HUES48 (cell line): Measurements from ENCODE around the gene ASF1A.
A peak's percentile ranks its signal among the peaks of the same experiment; 100 is the strongest.

Source experiments
- H3K27ac ChIP-seq: one replicate; pipeline ENCODE4 v1.7.0; 2013; ENCODE audit warnings: low read depth, low read length, inconsistent platforms
- H3K27me3 ChIP-seq: 2 replicates; pipeline ENCODE4 v1.6.1; 2013; ENCODE audit warnings: mild to moderate bottlenecking, low read length; ENCODE audit not compliant: control insufficient read depth, insufficient read depth
- H3K36me3 ChIP-seq: 2 replicates; pipeline ENCODE4 v1.6.1; 2013; ENCODE audit warnings: low read length; ENCODE audit not compliant: control insufficient read depth, insufficient read depth
- H3K4me1 ChIP-seq: 2 replicates; pipeline ENCODE4 v1.6.1; 2013; ENCODE audit warnings: mild to moderate bottlenecking, low read length; ENCODE audit not compliant: control insufficient read depth, insufficient read depth
- H3K4me3 ChIP-seq: 2 replicates; pipeline ENCODE4 v1.5.1; 2013; ENCODE audit warnings: mild to moderate bottlenecking, low read depth, low read length
- H3K9ac ChIP-seq: 2 replicates; pipeline ENCODE4 v1.6.1; 2013; ENCODE audit warnings: mild to moderate bottlenecking, low read depth, low read length, moderate library complexity
- H3K9me3 ChIP-seq: 2 replicates; pipeline ENCODE4 v1.6.1; 2013; ENCODE audit warnings: low read length; ENCODE audit not compliant: control insufficient read depth, insufficient read depth

ASF1A gene

DNA sequence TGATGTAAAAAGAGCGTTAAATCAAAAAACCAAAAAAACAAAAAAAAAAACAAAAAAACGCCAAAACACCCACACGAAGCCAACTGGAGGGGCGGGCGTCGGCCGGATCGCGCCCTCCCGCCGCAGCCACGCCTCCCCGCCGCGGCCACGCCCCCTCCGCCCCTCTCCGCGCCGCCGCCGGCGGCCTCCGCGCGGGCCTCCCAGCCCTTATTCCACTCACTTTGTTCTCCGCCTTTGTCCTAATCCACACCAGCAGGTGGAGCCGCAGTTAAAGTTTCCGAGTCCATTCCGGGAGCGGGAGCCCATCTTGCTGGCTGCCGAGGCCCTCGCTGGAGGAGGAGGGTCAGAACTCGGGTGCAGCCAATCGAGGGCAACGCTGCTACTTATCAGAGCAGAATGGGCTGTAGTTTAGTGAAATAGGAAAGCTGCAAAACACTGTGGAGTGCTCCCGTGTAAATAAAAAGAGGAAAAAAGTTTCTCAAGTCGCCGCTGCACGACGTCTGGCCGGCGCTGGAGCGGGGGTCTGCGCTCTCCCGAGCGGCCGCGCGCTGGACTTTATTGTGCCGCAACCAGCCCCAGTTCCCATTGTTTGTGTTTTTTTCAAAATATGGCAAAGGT, at the start of gene ASF1A:
ASF1A (plus strand) TSS at position 346 of the 618 bp plus-strand sequence; CDS start at position 608, 262 bp downstream.
- Histone ChIP-seq H3K27ac (peak within 1 kb of the TSS; percentile 93), H3K4me1 (peaks cover 23% of the 10 kb centered on the region), H3K36me3 (peaks cover 2% of the 10 kb centered on the region), H3K4me3 (peak within 1 kb of the TSS; percentile 94), H3K27me3 (no peaks in the 10 kb centered on the region), H3K9me3 (no peaks in the 10 kb centered on the region), H3K9ac (peak within 1 kb of the TSS; percentile 88)

DNA sequence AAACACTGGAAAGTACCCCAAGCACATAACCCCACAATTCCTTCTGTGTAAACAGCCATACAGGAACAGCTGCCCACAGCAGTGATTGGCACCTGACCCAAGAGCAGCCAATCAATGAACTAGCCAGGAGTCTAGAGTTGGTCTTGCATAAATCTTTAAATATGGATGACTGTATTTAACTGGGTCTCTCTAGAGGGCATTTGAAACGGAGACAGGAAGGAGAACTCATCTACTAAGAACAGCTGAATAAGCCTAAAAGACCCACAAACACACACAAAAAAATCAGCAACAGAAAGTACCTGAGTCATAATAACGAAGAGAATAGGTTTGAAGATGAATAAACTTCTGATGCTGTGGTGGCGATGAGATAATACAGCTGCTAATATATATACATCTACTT, 49.0 kb upstream of the ASF1A start:
- Histone ChIP-seq H3K4me3 (no peak overlapping the region), H3K9ac (no peak overlapping the region), H3K9me3 (no peaks in the 10 kb centered on the region), H3K36me3 (no peaks in the 10 kb centered on the region), H3K27ac (no peak overlapping the region), H3K27me3 (no peaks in the 10 kb centered on the region), H3K4me1 (no peaks in the 10 kb centered on the region)

DNA sequence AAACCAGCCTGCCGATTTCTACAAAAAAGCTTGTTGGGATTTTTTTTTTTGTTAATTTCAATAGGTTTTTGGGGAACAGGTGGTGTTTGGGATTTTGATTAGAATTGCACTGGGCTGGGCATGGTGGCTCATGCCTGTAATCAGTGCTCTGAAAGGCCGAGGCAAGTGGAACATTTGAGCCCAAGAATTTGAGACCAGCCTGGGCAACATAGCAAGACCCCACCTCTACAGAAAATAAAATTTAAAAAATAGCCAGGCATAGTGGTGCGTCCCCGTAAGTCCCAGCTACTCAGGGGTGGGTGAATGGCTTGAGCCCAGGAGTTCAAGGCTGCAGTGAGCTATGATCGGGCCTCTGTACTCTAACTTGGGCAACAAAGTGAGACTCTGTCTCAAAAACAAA, 40.5 kb upstream of the ASF1A start:
- Histone ChIP-seq H3K9me3 (no peaks in the 10 kb centered on the region), H3K4me3 (no peak overlapping the region), H3K27ac (no peak overlapping the region), H3K27me3 (no peaks in the 10 kb centered on the region), H3K9ac (no peak overlapping the region), H3K36me3 (no peaks in the 10 kb centered on the region), H3K4me1 (no peaks in the 10 kb centered on the region; the same call in 1 of the 2 replicates)

DNA sequence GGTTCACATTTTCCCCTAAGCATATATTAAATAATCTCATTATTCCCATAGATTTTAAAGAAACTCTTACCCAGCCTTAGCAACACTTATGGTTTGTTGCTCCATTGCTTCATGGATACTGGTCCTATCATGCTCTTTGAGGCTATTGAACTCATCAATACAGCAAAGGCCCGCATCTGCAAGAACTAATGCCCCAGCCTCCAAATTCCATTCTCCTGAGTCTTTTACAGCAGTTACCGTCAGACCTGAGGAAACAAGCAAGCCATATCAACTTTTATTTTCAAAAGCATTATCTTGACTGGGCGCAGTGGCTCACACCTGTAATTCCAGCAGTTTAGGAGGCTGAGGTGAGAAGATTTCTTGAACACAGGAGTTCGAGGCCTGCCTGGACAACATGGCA, 37.7 kb upstream of the ASF1A start:
- H3K4me1 ChIP-seq, result no peaks in the 10 kb centered on the region; the same call in 1 of the 2 replicates
- H3K27ac ChIP-seq, result no peak overlapping the region
- H3K9ac ChIP-seq, result no peak overlapping the region
- H3K4me3 ChIP-seq, result no peak overlapping the region
- H3K36me3 ChIP-seq, result no peaks in the 10 kb centered on the region
- no peaks in the 10 kb centered on the region for H3K27me3 ChIP-seq
- no peaks in the 10 kb centered on the region for H3K9me3 ChIP-seq

DNA sequence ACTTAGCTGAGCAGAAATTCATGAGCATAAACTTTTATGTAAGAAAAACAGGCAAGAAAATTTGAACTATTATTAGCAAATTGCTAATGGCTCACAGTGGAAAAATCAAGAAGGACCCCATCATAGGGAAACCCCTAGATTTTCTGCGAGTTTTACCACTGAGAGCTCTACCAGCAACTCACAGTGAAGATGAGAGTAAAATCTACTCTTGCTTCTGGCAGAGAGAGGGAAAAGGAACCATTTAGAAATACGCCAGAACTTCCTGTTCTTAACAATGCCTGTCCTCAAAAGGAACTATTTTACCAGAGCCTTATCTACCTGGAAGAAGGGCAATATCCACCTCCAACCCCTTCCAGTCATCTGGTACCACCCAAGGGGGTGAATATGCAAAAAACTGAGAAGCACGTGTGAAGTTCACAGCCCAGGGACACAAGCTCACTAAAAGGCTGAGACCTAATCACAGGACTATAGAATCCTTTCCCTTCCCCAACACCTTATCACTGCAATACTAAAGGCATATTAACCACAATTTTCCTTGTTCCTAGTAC, 34.4 kb upstream of the ASF1A start:
- no peak overlapping the region for H3K27ac ChIP-seq

DNA sequence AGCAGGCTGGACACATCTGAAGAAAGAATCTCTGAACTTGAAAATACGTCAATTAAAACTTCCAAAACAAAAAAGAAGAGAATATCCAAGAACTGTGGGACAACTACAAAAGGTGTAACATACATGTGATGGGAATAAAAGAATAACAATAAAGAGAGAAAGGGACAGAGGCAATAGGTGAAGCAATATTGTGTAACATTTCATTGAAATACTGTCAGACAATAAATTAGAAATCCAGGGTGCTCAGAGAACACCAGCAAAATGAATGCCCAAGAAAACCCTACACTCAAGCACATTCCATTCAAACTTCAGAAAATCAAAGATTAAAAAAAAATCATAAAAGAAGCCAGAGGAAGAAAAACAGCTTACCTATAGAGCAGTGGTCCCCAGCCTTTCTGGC, 33.6 kb upstream of the ASF1A start:
- no peaks in the 10 kb centered on the region; the same call in 1 of the 2 replicates for H3K9me3 ChIP-seq
- H3K36me3 ChIP-seq, result no peaks in the 10 kb centered on the region
- no peak overlapping the region for H3K9ac ChIP-seq
- H3K4me1 ChIP-seq, result no peaks in the 10 kb centered on the region; the same call in 1 of the 2 replicates
- no peaks in the 10 kb centered on the region for H3K27me3 ChIP-seq
- no peak overlapping the region for H3K27ac ChIP-seq
- no peak overlapping the region for H3K4me3 ChIP-seq

More for the DNA sequence above, 34.4 kb upstream of the ASF1A start:
- no peak overlapping the region for H3K4me3 ChIP-seq
- H3K36me3 ChIP-seq, result no peaks in the 10 kb centered on the region
- no peak overlapping the region for H3K9ac ChIP-seq
- H3K9me3 ChIP-seq, result no peaks in the 10 kb centered on the region; the same call in 1 of the 2 replicates
- no peaks in the 10 kb centered on the region; the same call in 1 of the 2 replicates for H3K4me1 ChIP-seq
- H3K27me3 ChIP-seq, result no peaks in the 10 kb centered on the region

DNA sequence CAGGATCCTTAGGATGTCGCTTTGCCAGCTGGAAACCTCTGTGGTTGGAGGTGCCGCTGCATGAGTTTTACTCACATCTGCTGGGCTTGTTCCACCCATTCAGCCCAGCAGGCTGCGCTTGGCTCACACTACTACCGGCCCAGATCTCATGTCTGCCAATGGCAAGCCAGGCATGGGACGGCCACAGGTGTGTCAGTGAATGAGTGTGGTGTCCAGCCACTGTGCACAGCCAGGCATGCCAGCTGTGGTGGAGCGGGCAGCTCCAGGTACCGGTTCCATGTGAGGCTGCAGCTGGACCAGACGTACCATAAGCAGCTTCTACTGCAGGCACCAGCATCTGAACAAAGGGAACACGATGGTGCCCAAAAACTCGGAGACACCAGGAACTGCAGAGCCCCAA, 33.1 kb upstream of the ASF1A start:
- no peak overlapping the region for H3K4me3 ChIP-seq
- H3K4me1 ChIP-seq, result no peaks in the 10 kb centered on the region; the same call in 1 of the 2 replicates
- no peak overlapping the region for H3K9ac ChIP-seq
- H3K27me3 ChIP-seq, result no peaks in the 10 kb centered on the region
- no peaks in the 10 kb centered on the region; the same call in 1 of the 2 replicates for H3K9me3 ChIP-seq
- no peak overlapping the region for H3K27ac ChIP-seq
- no peaks in the 10 kb centered on the region for H3K36me3 ChIP-seq

DNA sequence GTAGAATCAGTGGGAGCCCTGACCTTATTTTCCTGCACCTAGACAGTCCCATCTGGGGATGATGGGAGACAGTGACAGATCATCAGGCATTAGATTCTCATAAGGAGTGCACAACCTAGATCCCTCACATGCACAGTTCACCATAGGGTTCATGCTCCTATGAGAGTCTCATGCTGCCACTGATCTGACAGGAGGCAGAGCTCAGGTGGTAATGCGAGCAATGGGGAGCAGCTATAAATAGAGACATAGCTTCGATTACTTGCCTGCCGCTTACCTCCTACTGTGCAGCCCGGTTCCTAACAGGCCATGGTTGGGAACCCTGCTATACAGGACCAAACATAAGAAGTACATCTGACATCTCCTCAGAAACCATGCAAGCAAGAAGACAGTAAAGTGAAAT, 31.5 kb upstream of the ASF1A start:
- Histone ChIP-seq H3K9me3 (no peaks in the 10 kb centered on the region; the same call in 1 of the 2 replicates), H3K4me3 (no peak overlapping the region), H3K9ac (no peak overlapping the region), H3K4me1 (no peaks in the 10 kb centered on the region), H3K36me3 (no peaks in the 10 kb centered on the region), H3K27ac (no peak overlapping the region), H3K27me3 (no peaks in the 10 kb centered on the region)

DNA sequence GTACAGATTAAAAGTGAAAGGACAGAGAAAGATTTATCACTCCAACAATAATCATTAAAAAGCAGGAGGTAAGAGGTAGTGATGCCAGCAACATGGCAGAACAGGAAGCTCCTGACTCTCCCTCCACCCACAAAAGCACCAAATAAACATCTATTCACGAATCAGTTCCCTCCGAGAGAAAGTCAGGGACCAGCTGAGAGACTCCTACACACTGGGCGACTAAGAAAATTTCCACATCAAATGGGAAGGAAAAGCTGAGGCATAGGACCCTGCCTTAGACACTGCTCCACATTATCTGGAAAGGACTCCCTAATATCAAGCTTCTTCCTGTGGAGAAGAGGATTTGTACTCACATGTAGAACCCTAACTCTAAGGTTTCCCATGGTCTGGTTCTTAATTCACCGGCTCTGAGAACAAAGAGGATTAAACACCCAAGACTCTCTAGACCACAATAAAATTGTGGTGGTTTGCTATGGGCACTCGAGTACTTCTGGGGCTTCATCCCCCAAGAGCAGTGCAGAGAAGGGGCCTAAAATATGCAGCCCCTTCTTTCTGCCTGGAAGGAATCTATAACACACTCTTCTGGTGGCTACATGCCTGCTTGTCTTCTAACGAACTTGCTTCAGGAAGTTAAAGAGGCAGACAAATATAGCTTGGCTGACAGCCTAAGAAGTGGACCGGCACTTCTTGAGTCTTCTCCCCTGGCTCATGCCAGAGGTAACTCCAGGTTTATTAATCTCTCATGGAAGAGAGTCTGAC, 29.4 kb upstream of the ASF1A start:
- Histone ChIP-seq H3K4me3 (no peak overlapping the region), H3K9me3 (no peaks in the 10 kb centered on the region; the same call in 1 of the 2 replicates), H3K36me3 (no peaks in the 10 kb centered on the region), H3K4me1 (no peaks in the 10 kb centered on the region), H3K27ac (no peak overlapping the region), H3K9ac (no peak overlapping the region), H3K27me3 (no peaks in the 10 kb centered on the region)

DNA sequence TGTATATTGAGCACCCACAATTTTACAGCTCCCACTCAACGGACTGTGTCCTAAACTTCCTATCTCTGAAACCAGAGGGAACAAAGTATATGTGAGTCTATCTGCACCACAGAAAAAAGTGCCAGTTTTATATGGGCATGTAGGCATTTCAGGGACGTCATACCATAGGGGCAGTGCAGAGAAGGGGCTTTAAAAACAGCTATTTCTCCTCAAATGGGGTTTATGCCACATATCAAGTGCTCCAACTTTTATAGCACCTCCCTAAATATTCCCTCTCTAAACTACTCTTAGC, 28.9 kb upstream of the ASF1A start:
- no peaks in the 10 kb centered on the region; the same call in 1 of the 2 replicates for H3K9me3 ChIP-seq
- no peaks in the 10 kb centered on the region for H3K36me3 ChIP-seq
- no peak overlapping the region for H3K9ac ChIP-seq
- H3K27me3 ChIP-seq, result no peaks in the 10 kb centered on the region
- no peaks in the 10 kb centered on the region for H3K4me1 ChIP-seq
- H3K27ac ChIP-seq, result no peak overlapping the region
- no peak overlapping the region for H3K4me3 ChIP-seq

DNA sequence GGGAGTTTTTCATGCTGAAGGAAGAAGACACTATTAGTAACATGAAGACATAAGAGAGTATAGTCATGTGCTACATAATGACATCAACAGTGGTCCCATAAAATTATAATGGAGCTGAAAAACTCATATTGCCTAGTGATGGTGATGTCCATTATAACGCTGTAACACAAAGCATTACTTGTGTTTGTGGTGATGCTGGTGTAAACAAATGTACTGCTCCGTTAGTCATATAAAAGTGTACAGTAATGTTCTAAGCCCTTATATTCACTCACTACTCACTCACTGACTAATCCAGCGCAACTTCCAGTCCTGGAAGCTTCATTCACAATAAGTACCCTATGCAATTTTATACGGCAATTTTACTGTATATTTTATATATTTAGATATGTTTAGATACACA, 26.8 kb upstream of the ASF1A start:
- Histone ChIP-seq H3K27me3 (no peaks in the 10 kb centered on the region), H3K9me3 (no peaks in the 10 kb centered on the region; the same call in 1 of the 2 replicates), H3K9ac (no peak overlapping the region), H3K27ac (no peak overlapping the region), H3K4me1 (no peaks in the 10 kb centered on the region), H3K36me3 (no peaks in the 10 kb centered on the region), H3K4me3 (no peak overlapping the region)
